ENCODE measurements around the gene C2orf80.
A peak's percentile ranks its signal among the peaks of the same experiment; 100 is the strongest.
"Not testable (repeated sequence)": the region's sequence is repeated elsewhere in the genome, so short reads cannot be mapped to it uniquely, and the experiment has no call there.

Gene C2orf80

GRCh38 chr2:208175840-208176153 is 14.0 kb downstream of the C2orf80 start:
- no peak for DNase-seq

GRCh38 chr2:208175069-208175839 is 14.6 kb downstream of the C2orf80 start:
- DNase-seq: peak; percentile 77

GRCh38 chr2:208174144-208174543 is 15.7 kb downstream of the C2orf80 start:
- DNase-seq: no peak

DNA sequence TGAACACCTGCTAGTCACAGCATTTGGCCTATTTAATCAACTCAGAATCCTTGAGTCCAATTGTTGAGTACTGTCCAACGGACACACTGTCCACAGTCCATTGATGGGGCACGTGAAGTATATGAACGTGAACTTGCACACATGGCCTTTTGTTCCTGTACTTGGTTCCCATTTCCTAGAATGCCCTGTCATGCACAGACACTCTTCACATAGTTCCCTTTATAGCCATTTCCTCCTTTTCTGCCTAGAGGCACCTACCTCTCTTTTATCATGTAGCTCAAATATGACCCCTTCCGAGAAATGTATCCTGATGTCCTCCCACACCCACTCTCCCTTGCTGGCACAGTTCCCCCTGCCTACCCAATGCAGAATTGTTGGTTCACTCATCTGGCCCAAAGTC is 17.7 kb downstream of the C2orf80 start:
- DNase-seq: no peak

DNA sequence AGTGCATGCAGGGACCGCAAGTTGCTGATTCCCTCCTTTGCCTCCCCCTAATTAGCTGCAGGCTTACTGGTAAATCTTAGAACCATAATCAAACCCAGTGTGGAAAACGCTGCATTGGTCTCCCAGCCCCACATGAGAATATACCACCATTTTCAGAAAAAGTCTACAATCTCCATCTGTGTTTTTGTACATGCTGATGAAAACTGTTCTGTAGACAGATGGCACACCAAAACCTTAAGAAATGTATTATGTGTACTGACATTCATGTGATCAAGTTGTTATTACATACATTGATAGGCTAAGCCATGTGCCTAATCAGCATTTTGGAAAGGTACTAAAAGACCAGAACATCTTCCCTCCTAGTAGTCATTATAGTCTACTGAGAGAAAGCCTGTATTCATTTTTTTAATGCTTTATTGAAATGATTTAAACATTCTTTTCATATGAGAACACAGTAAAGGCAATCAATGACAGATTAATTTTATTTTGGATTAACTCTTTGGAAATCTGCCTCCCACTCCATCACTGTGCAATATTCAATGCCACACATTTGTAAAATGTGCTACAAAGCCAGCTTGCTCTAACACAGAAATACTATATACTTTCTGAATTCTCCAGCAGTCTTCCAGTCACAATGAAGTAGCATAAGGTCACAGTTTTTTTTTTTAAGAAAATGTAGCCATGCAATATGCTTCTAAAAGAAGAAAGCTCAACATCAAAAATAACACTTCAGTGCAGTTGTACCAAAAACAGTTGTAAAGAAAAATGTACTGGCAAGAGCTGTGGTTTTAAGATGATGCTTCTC is 24.7 kb downstream of the C2orf80 start:
- DNase-seq: no peak

DNA sequence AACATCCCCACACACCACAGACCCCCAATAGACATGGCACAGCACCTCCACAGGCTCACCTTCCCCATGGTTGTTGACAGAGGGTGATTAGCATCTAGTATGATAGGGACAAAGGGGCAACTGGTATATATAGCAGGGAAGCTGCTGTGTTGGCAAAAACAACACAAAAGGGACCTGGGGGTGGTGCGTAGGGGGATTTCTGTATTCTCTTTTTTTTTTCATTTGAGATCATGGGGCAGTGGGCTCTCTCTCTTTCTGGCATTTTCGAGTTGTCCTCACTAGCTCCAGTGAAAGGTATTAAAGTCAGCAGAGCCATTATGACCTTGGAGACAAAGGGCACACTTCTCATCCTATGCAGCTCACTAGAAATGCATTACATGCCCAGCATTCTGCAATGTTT is 26.3 kb downstream of the C2orf80 start, which contains the start of gene CRYGA:
Gene CRYGA, minus strand, starts transcription at position 101 of the 400 bp plus-strand sequence. Its CDS starts 33 bp downstream, at position 68.
- no peak for DNase-seq

DNA sequence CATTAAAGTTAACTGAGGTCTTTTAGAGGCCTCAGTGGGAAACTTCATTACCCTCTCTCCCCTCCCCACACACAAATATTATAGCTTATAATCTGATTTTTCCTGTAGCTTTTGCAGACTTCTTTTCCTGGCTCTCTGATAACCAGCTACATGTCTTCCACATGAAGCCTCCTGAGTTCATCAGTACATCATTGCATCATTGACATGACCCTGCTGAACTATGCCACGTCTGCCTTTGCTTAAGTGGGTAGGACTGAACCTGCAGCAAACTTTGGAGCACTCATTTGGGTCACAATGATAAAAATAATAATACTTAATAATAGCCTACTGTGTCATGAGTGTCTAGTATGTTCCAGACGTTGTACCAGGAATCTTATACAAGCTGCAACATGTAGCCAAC is 33.4 kb downstream of the C2orf80 start:
- no peak for DNase-seq

DNA sequence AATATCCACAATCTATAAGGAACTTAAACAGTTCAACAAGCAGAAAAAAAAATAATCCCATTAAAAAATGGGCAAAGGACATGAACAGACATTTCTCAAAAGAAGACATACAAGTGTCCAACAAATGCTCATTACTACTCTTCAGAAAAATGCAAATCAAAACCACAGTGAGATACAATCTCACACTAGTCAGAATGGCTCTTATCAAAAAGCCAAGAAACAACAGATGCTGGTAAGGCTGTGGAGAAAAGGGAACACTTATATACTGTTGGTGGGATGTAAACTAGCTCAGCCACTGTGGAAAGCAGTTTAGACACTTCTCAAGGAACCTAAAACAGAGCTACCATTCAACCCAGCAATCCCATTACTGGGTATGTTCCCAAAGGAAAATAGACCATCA is 36.7 kb downstream of the C2orf80 start:
- no peak for DNase-seq

DNA sequence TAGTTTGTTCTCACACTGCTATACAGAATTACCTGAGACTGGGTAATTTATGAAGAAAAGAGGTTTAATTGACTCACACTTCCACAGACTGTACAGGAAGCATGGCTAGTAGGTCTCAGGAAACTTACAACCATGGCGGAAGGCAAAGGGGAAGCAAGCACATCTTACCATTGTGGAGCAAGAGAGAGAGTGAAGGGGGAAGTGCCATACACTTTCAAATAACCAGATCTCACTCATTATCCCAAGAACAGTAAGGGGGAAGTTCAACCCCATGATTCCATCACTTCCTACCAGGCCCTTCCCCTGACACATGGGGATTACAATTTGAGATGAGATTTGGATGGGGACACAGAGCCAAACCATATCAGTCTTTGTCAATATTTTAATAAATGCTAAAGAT is 38.9 kb downstream of the C2orf80 start:
- no peak for DNase-seq

GRCh38 chr2:208150094-208150493 is 39.7 kb downstream of the C2orf80 start:
- no peak for DNase-seq

DNA sequence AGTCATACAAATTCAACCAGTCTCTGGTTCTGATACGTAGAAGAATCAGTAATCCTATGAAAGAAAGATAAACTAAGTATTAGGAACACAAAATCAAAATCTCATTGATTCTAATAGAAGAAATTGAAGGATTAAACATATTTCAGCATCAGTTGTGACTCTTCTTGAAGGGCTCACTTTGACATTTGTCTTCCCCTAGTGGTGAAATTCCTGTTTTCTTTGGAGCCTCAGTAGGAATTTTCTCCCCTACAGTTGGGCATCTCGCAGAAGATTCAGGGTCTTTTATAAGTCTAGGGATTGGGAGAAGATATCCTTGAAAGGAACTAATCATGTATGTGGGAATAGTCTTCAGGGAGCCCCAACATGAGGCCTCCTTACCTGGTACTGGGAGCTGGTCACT is 41.0 kb downstream of the C2orf80 start:
- DNase-seq: no peak

- DNase-seq: no peak
Measured at GRCh38 chr2:208147759-208148158, 42.1 kb downstream of the C2orf80 start.

GRCh38 chr2:208147008-208147407 is 42.8 kb downstream of the C2orf80 start:
- DNase-seq: no peak

DNA sequence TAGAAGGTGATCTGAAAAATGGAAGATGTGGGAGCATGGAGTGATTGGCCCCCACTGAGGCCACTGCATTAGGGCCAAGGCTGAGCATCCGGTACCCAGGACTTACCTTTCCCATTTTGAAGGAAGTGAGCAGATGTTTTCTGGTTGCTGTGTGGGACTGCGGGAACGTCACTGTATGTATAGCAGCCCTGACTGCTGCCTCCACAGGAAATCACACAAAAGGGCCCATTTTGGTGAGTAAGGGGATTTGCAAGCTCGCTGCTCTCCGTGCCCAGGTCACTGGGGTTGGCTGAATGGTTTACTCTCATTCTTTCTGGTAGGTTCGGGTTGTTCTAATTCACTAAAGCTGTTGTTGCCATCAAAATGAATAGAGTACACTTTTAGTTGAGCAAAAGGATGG is 43.8 kb downstream of the C2orf80 start, which contains the start of gene CRYGB:
Gene CRYGB, minus strand, starts transcription at position 153 of the 400 bp plus-strand sequence. Its CDS starts 38 bp downstream, at position 115.
- DNase-seq: no peak

DNA sequence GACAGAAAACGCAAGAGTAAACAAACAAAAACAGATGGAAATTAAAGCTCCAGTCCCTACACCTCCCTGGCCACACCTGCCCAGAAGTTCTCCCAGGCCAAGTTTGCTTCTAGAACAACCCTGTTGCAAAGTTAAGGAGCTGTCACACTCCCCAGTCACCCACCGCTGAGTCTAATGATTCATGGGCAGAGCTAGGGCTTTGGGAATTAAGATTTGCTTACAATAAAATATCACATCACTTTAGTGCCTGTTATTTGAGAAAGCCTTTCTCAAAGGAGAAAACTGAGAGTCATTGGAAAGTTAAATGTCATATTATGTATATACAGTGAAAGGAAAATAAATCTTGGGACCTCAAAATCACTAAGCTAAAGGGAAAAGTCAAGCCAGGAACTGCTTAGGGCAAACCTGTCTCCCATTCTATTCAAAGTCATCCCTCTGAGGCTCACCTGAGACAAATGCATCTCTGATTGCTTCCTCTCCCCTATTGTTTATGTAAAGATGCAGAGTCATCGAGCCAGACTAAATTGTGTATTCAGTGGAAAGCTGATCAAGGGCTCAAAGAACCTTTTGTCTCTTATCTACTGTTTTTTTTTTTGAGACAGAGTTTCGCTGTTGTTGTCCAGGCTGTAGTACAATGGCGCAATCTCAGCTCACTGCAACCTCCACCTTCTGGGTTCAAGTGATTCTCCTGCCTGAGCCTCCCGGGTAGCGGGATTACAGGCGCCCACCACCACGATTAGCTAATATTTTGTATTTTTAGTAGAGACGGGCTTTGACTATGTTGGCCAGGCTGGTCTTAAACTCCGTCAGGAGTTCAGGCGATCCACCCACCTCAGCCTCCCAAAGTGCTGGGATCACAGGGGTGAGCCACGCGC is 46.7 kb downstream of the C2orf80 start:
- DNase-seq: no peak

DNA sequence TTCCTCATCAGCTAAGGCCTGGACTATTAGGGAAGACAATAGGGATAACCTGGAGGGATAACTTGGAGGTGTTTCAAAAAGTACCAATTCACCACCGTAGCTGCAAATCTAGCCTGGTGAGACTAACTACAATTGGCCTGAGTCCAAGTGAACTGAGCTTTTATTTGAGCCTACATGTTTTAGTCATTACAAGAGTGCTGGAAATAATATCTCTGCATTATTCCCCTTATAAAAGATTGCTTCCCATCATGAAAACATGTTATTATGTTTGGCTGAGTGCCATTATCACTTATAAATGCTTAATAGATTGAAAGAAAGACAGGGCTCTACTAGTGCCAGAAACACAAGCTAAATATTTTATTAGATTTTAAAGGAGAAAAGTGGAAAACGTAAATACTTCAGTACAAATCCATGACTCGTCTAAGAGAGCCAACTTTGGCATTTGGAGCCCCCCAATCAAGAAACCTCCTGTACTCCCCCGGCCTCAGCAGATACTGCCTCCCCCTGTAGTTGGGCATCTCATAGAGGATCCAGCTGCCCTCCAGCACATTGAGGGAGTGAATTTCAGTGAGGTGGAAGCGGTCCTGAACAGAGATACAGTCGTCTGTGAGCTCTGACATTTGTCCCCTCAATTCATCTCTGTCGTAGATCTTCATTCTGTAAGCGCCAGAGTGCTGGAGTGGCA is 47.4 kb downstream of the C2orf80 start:
- DNase-seq: no peak

- no peak for DNase-seq
Measured at GRCh38 chr2:208139447-208139846, 50.4 kb downstream of the C2orf80 start.

DNA sequence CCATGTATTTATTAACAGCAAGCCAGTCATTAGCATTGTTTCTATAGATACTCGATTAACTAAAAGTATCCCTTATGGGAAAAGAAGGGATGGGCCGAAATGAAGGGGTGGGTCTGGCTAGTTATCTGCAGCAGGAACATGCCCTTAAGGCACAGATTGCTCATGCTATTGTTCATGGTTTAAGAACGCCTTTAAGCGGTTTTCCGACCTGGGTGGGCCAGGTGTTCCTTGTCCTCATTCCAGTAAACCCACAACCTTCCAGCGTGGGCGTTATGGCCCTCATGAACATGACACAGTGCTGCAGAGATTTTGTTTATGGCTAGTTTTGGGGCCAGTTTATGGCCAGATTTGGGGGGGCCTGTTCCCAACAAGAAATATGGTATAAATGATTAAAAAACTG is 51.5 kb downstream of the C2orf80 start:
- not testable (repeated sequence) for DNase-seq

- DNase-seq: no peak
Measured at GRCh38 chr2:208136716-208137094, 53.1 kb downstream of the C2orf80 start.

- DNase-seq: no peak
Measured at GRCh38 chr2:208135794-208136715, 53.8 kb downstream of the C2orf80 start.

DNA sequence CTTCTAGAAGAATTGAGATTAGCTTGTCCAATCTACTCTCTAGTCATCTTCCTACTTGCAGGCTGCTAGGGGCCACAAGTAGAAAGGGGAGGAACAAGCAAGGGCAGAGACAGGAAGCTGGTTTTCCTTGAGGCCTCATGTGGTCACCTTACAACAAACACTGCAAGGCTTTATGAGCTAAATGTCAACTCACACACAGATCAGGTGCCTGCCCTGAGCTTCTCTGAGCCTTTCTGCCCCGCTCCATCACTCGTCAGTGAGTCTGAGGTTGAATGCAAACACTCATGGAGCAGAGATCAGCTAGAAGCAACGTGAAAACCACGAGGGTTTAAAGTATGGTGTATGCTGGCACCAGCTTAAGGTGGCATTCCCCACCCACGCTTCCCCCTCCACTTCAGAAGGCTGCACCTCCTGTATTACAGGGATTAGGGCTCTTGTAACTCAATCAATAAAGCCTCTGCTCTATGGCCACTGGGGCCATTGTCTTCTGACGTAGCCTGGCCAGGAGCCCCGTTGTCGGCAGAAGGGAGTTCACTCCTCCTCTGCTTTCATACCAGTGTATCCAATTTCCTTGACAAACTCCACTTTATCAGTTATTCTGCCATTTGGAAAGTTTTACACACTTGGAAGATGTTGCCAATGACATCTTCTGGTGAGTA is 54.8 kb downstream of the C2orf80 start:
- DNase-seq: no peak

Data from left hindlimb (tissue), 1 donor.